GM19238 (cell line): ENCODE results near the gene TIMM8A.
"Not testable (repeated sequence)": the region's sequence is repeated elsewhere in the genome, so short reads cannot be mapped to it uniquely, and the experiment has no call there.

ENCODE experiments used
- DNase-seq: peaks from one replicate; pipeline ENCODE4 v3.0.0; 2011; ENCODE audit warnings: low spot score; ENCODE audit not compliant: insufficient read length

TIMM8A gene

GRCh38 chrX:101360390-101360789 lies 11.8 kb upstream of the TIMM8A start:
- no peak for DNase-seq

GRCh38 chrX:101359966-101360365 lies 11.4 kb upstream of the TIMM8A start:
- DNase-seq, result no peak

GRCh38 chrX:101357166-101357795 lies 8.7 kb upstream of the TIMM8A start:
- DNase-seq, result no peak

GRCh38 chrX:101349193-101349562 lies 636 bp upstream of the TIMM8A start:
- no peak for DNase-seq

- no peak for DNase-seq
Measured at GRCh38 chrX:101347859-101348451, 587 bp downstream of the TIMM8A start.

- DNase-seq, result no peak
Measured at GRCh38 chrX:101337776-101338271, 10.7 kb downstream of the TIMM8A start.

GRCh38 chrX:101334310-101334709 lies 14.2 kb downstream of the TIMM8A start:
- DNase-seq, result not testable (repeated sequence)

GRCh38 chrX:101326600-101326999 lies 21.9 kb downstream of the TIMM8A start:
- DNase-seq, result not testable (repeated sequence)

- DNase-seq, result no peak
Measured at GRCh38 chrX:101303790-101304189, 44.8 kb downstream of the TIMM8A start.
